ENCODE results near the gene HACE1.
"Not testable (repeated sequence)": the region's sequence is repeated elsewhere in the genome, so short reads cannot be mapped to it uniquely, and the experiment has no call there.

- TF ChIP-seq, protein P1, sequence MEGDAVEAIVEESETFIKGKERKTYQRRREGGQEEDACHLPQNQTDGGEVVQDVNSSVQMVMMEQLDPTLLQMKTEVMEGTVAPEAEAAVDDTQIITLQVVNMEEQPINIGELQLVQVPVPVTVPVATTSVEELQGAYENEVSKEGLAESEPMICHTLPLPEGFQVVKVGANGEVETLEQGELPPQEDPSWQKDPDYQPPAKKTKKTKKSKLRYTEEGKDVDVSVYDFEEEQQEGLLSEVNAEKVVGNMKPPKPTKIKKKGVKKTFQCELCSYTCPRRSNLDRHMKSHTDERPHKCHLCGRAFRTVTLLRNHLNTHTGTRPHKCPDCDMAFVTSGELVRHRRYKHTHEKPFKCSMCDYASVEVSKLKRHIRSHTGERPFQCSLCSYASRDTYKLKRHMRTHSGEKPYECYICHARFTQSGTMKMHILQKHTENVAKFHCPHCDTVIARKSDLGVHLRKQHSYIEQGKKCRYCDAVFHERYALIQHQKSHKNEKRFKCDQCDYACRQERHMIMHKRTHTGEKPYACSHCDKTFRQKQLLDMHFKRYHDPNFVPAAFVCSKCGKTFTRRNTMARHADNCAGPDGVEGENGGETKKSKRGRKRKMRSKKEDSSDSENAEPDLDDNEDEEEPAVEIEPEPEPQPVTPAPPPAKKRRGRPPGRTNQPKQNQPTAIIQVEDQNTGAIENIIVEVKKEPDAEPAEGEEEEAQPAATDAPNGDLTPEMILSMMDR (IDR thresholded peaks at IDR 0.05) = not testable (repeated sequence)
- not testable (repeated sequence) for TF ChIP-seq POLR2A (IDR thresholded peaks at IDR 0.05)
Observed at GRCh38 chr6:104737567-104737966, 122.2 kb downstream of the HACE1 start.
